Measurements from ENCODE around the gene UQCC2.

Gene UQCC2

DNA sequence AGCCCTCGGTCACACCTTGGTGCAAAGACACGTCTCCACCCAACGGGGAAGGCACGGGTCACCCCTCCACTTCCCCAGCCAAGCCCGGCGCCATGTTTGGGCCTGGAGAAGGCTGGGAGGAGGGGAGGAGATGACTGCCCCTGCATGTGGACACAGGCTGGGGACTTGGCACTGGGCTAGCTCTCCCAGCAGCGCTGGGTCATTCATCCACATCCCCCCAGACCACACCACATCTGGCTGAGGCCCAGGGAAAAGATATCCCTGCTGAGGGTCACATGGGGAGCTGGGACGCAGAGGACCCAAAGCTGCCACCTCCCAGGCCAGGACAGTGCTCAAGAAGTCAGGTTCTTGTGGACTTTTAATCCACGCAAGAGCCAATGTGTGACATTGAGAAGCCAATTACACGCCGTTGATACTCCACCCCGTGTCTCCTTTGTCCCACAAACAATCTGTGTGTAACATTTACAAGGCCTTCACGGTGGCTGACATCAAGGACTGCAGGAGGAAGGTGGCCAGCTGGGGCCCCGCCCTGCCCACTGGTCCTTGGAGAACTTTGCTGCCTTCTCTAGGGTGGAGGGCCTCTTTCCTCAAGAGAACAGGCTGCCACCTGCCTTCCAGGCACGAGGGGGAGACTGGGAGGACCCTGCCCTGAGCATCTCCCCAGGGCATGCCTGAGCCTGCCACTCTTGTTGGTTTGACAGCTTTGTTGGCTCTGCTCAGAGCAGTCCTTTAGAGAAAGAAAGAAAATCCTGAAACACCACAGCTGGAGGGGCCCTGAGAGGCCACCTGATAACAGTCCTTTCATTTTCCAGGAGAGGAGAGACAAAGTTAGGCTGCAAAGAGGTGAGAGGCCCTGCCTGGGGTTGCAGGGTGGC, 40.5 kb upstream of the UQCC2 start:
- Histone ChIP-seq H3F3A (ENCODE audit: insufficient read depth, low read length) (no peaks in the 10 kb centered on the region), H3K27me3 (ENCODE audit: insufficient read depth, low read length) (peaks cover 6% of the 10 kb centered on the region), H2AFZ (ENCODE audit: low read length) (no peak overlapping the region), H3K9ac (ENCODE audit: low read length) (no peak overlapping the region), H3K9me2 (ENCODE audit: low read depth, low read length) (no peaks in the 10 kb centered on the region), H4K20me1 (ENCODE audit: insufficient read depth, low read length) (no peaks in the 10 kb centered on the region), H3K4me2 (ENCODE audit: low read length) (no peak overlapping the region), H3K36me3 (ENCODE audit: insufficient read depth, low read length) (no peaks in the 10 kb centered on the region), H3K4me1 (ENCODE audit: insufficient read depth, low read length, severe bottlenecking) (no peaks in the 10 kb centered on the region), H3K4me3 (ENCODE audit: low read depth, low read length, poor library complexity, severe bottlenecking) (no peak overlapping the region), H3K27ac (ENCODE audit: low read depth, low read length, poor library complexity, severe bottlenecking) (no peak overlapping the region), H3K79me2 (ENCODE audit: insufficient read depth, low read length) (no peaks in the 10 kb centered on the region), H3K9me3 (ENCODE audit: low read length) (no peaks in the 10 kb centered on the region)
- TF ChIP-seq, protein P1, sequence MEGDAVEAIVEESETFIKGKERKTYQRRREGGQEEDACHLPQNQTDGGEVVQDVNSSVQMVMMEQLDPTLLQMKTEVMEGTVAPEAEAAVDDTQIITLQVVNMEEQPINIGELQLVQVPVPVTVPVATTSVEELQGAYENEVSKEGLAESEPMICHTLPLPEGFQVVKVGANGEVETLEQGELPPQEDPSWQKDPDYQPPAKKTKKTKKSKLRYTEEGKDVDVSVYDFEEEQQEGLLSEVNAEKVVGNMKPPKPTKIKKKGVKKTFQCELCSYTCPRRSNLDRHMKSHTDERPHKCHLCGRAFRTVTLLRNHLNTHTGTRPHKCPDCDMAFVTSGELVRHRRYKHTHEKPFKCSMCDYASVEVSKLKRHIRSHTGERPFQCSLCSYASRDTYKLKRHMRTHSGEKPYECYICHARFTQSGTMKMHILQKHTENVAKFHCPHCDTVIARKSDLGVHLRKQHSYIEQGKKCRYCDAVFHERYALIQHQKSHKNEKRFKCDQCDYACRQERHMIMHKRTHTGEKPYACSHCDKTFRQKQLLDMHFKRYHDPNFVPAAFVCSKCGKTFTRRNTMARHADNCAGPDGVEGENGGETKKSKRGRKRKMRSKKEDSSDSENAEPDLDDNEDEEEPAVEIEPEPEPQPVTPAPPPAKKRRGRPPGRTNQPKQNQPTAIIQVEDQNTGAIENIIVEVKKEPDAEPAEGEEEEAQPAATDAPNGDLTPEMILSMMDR (IDR thresholded peaks at IDR 0.05; ENCODE audit: low read length), result no peak
- no peak for TF ChIP-seq EZH2 (IDR thresholded peaks at IDR 0.05; ENCODE audit: borderline replicate concordance, low read length)

DNA sequence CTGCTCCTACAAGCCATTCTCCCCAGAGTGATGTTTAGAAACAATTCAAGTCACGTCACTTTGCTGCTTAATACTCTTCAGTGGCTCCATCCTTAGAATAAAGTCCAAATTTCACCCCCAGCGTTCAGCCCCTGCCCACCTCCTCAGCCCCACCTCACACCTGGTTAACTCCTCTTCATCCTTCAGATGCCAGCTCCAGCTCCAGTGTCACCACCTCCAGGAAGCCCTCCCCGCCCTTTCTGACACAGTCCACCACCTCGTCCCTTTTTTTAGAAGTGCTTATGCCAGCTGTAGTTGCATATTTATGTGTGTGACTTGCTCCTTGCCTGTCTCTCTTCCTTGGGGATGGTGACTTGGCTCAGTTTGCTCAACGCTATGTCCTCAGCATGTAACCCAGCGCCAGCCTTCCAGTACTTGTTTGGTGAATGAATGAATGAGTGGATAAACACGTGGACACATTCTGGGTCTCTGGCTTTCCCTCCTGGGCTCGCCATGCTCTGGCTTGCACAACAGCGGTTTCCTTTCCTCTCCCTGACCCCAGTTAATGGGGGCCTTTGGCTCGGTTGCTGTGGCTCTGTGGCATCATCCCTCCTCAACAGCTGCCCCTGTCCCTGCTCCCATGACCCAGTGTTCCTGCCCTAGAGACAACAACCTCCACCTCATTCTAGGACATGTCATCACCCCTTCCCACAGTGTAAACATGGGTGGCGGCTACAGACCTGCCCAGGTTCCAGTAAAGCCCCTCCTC, 38.9 kb upstream of the UQCC2 start:
- Histone ChIP-seq H3K4me1 (ENCODE audit: insufficient read depth, low read length, severe bottlenecking) (no peaks in the 10 kb centered on the region), H3K27me3 (ENCODE audit: insufficient read depth, low read length) (peaks cover 6% of the 10 kb centered on the region), H3K27ac (ENCODE audit: low read depth, low read length, poor library complexity, severe bottlenecking) (no peak overlapping the region), H3K9me2 (ENCODE audit: low read depth, low read length) (no peaks in the 10 kb centered on the region), H2AFZ (ENCODE audit: low read length) (no peak overlapping the region), H4K20me1 (ENCODE audit: insufficient read depth, low read length) (no peaks in the 10 kb centered on the region), H3K4me2 (ENCODE audit: low read length) (no peak overlapping the region), H3K79me2 (ENCODE audit: insufficient read depth, low read length) (no peaks in the 10 kb centered on the region), H3K9ac (ENCODE audit: low read length) (no peak overlapping the region), H3K4me3 (ENCODE audit: low read depth, low read length, poor library complexity, severe bottlenecking) (no peak overlapping the region), H3K9me3 (ENCODE audit: low read length) (no peaks in the 10 kb centered on the region), H3F3A (ENCODE audit: insufficient read depth, low read length) (no peaks in the 10 kb centered on the region), H3K36me3 (ENCODE audit: insufficient read depth, low read length) (no peaks in the 10 kb centered on the region)
- no peak for TF ChIP-seq EZH2 (IDR thresholded peaks at IDR 0.05; ENCODE audit: borderline replicate concordance, low read length)
- TF ChIP-seq, protein P1 (IDR thresholded peaks at IDR 0.05; ENCODE audit: low read length), result no peak

DNA sequence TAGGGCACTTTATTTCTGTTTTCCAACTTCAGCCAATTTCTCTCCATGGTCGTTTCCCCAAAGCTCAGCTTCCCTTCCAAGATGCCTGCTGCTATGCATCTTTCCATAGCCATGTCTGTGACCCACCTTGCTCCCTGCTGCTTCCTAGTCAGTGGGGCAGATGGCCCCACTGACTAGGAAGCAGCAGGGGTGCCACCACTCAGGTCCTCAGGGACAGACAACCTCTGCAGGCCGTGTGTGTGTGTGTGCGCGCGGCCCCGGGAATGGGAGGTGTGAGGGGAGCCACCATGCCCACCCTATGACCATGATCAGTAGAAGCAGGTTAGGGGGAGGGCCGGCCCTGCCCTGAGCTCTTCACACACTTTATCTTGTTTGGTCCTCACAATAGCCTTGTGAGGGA, 37.9 kb upstream of the UQCC2 start:
- H3K27me3 ChIP-seq (ENCODE audit: insufficient read depth, low read length), result peaks cover 6% of the 10 kb centered on the region
- no peaks in the 10 kb centered on the region for H3K9me3 ChIP-seq (ENCODE audit: low read length)
- no peaks in the 10 kb centered on the region for H3F3A ChIP-seq (ENCODE audit: insufficient read depth, low read length)
- no peak overlapping the region for H3K4me2 ChIP-seq (ENCODE audit: low read length)
- H3K9me2 ChIP-seq (ENCODE audit: low read depth, low read length), result no peaks in the 10 kb centered on the region
- H3K27ac ChIP-seq (ENCODE audit: low read depth, low read length, poor library complexity, severe bottlenecking), result no peak overlapping the region
- no peak overlapping the region for H2AFZ ChIP-seq (ENCODE audit: low read length)
- no peak overlapping the region for H3K9ac ChIP-seq (ENCODE audit: low read length)
- H4K20me1 ChIP-seq (ENCODE audit: insufficient read depth, low read length), result no peaks in the 10 kb centered on the region
- TF ChIP-seq EZH2 (IDR thresholded peaks at IDR 0.05; ENCODE audit: borderline replicate concordance, low read length), result no peak
- TF ChIP-seq, protein P1 (IDR thresholded peaks at IDR 0.05; ENCODE audit: low read length), result no peak
- H3K79me2 ChIP-seq (ENCODE audit: insufficient read depth, low read length), result no peaks in the 10 kb centered on the region
- no peaks in the 10 kb centered on the region for H3K36me3 ChIP-seq (ENCODE audit: insufficient read depth, low read length)
- no peak overlapping the region for H3K4me3 ChIP-seq (ENCODE audit: low read depth, low read length, poor library complexity, severe bottlenecking)
- no peaks in the 10 kb centered on the region for H3K4me1 ChIP-seq (ENCODE audit: insufficient read depth, low read length, severe bottlenecking)
